Transverse colon (tissue), 4 donors: ENCODE results near the gene PCDHGA3. TPM values are rescaled to one million over a fixed set of nuclear protein-coding genes. Genes with fewer than 3 reads are reported as not detected.
A peak's percentile ranks its signal among the peaks of the same experiment; 100 is the strongest.

Source experiments
- DNase-seq: peaks from one replicate; pipeline ENCODE4 v3.0.0-alpha.2; 2019
- H3K27ac ChIP-seq, 4 donors: fragments of 200-600 bp; sonication (generic); 2 replicates each; pipeline ENCODE4 v1.5.1; 2016 to 2018; ENCODE audit warnings: inconsistent platforms in 4 of 4
- H3K27me3 ChIP-seq: fragments of 200-600 bp; sonication (generic); 2 replicates; pipeline ENCODE4 v1.5.1; 2017; ENCODE audit warnings: inconsistent platforms
- H3K36me3 ChIP-seq, 4 donors: fragments of 200-600 bp; sonication (generic); 2 replicates each; pipeline ENCODE4 v1.5.1; 2017 to 2019; ENCODE audit warnings: inconsistent platforms in 4 of 4
- H3K4me1 ChIP-seq, 4 donors: fragments of 200-600 bp; sonication (generic); 2 replicates each; pipeline ENCODE4 v1.5.1; 2017 to 2020; ENCODE audit warnings: inconsistent platforms in 4 of 4
- H3K4me3 ChIP-seq, 4 donors: fragments of 200-600 bp; sonication (generic); 1 replicate in 1 of 4; 2 replicates in 3 of 4; pipeline versions ENCODE4 v1.5.1 to v1.6.1; 2017 to 2019; ENCODE audit warnings: inconsistent platforms in 4 of 4
- H3K9me3 ChIP-seq, 2 donors: fragments of 200-600 bp; sonication (generic); 2 replicates each; pipeline ENCODE4 v1.5.1; 2017 to 2019; ENCODE audit warnings: inconsistent platforms in 2 of 2
- CTCF ChIP-seq, 5 experiments: fragments of 200-600 bp in 3 of 5; fragments of 450-650 bp in 2 of 5; sonication (generic) in 3 of 5; IDR thresholded peaks; 1 replicate in 2 of 5; 2 replicates in 3 of 5; pipeline ENCODE4 v1.5.1; 2016 to 2017; ENCODE audit warnings: antibody characterized with exemption in 5 of 5, inconsistent platforms in 3 of 5, mild to moderate bottlenecking in 2 of 5, moderate library complexity in 1 of 5
- EP300 ChIP-seq: sonication (generic); formaldehyde crosslinking; IDR thresholded peaks from one replicate; pipeline ENCODE4 v1.6.1; 2017; ENCODE audit warnings: antibody characterized with exemption, low read depth
- POLR2A ChIP-seq: fragments of 450-650 bp; IDR thresholded peaks from one replicate; pipeline ENCODE4 v1.6.1; 2016; ENCODE audit warnings: antibody characterized with exemption, mild to moderate bottlenecking, moderate library complexity
- POLR2AphosphoS5 ChIP-seq, 3 donors: sonication (generic); formaldehyde crosslinking; IDR thresholded peaks; one replicate each; pipeline ENCODE4 v1.6.1; 2016; ENCODE audit warnings: antibody characterized with exemption in 3 of 3
- WGBS, 2 donors: methylation state at CpG; one replicate each; pipeline ENCODE4 v1.1.5; 2018; ENCODE audit warnings: low coverage in 1 of 2; 5-methylcytosine and 5-hydroxymethylcytosine counted together
- in situ Hi-C, 4 donors: fragments of 200-750 bp; cut with MboI; loops; one replicate each; pipeline versions ENCODE4 v1.15.0 to v1.15.1; 2017; ENCODE audit warnings: low sequenced_read_pairs in 3 of 4, low pct_ligation_motif_present in 1 of 4, low pct_unique_long_range_greater_than_20kb in 1 of 4
- intact Hi-C: fragments of 100-400 bp; cut with DNase I; formaldehyde crosslinking; loops from one replicate; pipeline ENCODE4 v1.15.1; 2023; ENCODE audit warnings: low total_unique reads
- total RNA-seq, 4 donors: library from RNA; depleted of rRNA; stranded (reverse); fragments of >200 nt; gene quantifications; one replicate each; pipeline ENCODE4 v1.1.0, GENCODE V29; 2016

PCDHGA3 gene
- total RNA-seq, 4 donors from 2014 or later, result 0.55 to 4.9 (median 1.1) TPM

- TF ChIP-seq CTCF (IDR thresholded peaks at IDR 0.05) (peak in 2 of 5 experiments; percentile 15 to 41), EP300 (no peak), POLR2AphosphoS5 (IDR thresholded peaks at IDR 0.05) (no peak), POLR2A (no peak)
- Histone ChIP-seq H3K9me3 (peaks cover 18 to 57% of the 10 kb centered on the region in 2 donors), H3K4me1 (no peaks in the 10 kb centered on the region), H3K27me3 (peaks cover 15% of the 10 kb centered on the region), H3K4me3 (peak within 1 kb of the TSS in 1 of 4 donors; percentile 33), H3K36me3 (no peaks in the 10 kb centered on the region), H3K27ac (no peak within 1 kb of the TSS)
- DNase-seq, result peak; percentile 20
- intact Hi-C loops, result no loop called here
- WGBS, 2 donors, result 40 to 53% methylated on average over 16 to 29 of the region's 29 CpGs
- in situ Hi-C loops, result loop anchor here in 1 of 4 donors (25.0 kb wide), 1 partner anchor 212 kb away; no protein-coding TSS in a partner anchor
Measured at GRCh38 chr5:141349917-141350619, 6.4 kb downstream of the PCDHGA3 start, which contains the start of gene PCDHGB1. Gene PCDHGB1, plus strand, starts transcription at chr5:141350099. Its CDS starts 162 bp downstream, at chr5:141350261.

- intact Hi-C loops (no loop called here), in situ Hi-C loops (loop anchor here in 1 of 4 donors (25.0 kb wide), 1 partner anchor 211 kb away; no protein-coding TSS in a partner anchor)
- no peaks in the 10 kb centered on the region for H3K36me3 ChIP-seq
- no peak overlapping the region for H3K4me3 ChIP-seq
- H3K27me3 ChIP-seq, result peaks cover 15% of the 10 kb centered on the region
- TF ChIP-seq EP300 (no peak), POLR2A (no peak), CTCF (IDR thresholded peaks at IDR 0.05) (no peak), POLR2AphosphoS5 (IDR thresholded peaks at IDR 0.05) (no peak)
- H3K27ac ChIP-seq, result no peak overlapping the region
- WGBS, 2 donors, result 87% methylated on average over 35 of the region's 36 CpGs; no CpG with 5 or more reads in 1 of the 2 donors
- peaks cover 22 to 65% of the 10 kb centered on the region in 2 donors for H3K9me3 ChIP-seq
- no peaks in the 10 kb centered on the region for H3K4me1 ChIP-seq
- DNase-seq, result no peak
Measured at GRCh38 chr5:141351591-141351990, 8.0 kb downstream of the PCDHGA3 start.

GRCh38 chr5:141354900-141355469, 11.4 kb downstream of the PCDHGA3 start, which contains the start of gene PCDHGA4:
Gene PCDHGA4, plus strand, starts transcription at chr5:141355021. Its CDS starts 87 bp downstream, at chr5:141355108.
- Histone ChIP-seq H3K27me3 (peaks cover 15% of the 10 kb centered on the region), H3K36me3 (no peaks in the 10 kb centered on the region), H3K4me1 (no peaks in the 10 kb centered on the region), H3K27ac (no peak within 1 kb of the TSS), H3K9me3 (peaks cover 40 to 76% of the 10 kb centered on the region in 2 donors), H3K4me3 (peak within 1 kb of the TSS in 1 of 4 donors; percentile 29)
- in situ Hi-C loops, result loop anchor here in 1 of 4 donors (25.0 kb wide), 1 partner anchor 207 kb away; no protein-coding TSS in a partner anchor
- WGBS, 2 donors, result 26 to 44% methylated on average over 2 to 29 of the region's 29 CpGs
- no peak for DNase-seq
- TF ChIP-seq CTCF (IDR thresholded peaks at IDR 0.05) (peak in 3 of 5 experiments; percentile 16 to 27 (median 23)), POLR2A (no peak)
- intact Hi-C loops, result no loop called here

GRCh38 chr5:141355641-141356040, 12.0 kb downstream of the PCDHGA3 start:
- H3K9me3 ChIP-seq, result peaks cover 43 to 77% of the 10 kb centered on the region in 2 donors
- WGBS, 2 donors, result 77 to 85% methylated on average over 20 to 24 of the region's 24 CpGs
- no peaks in the 10 kb centered on the region for H3K36me3 ChIP-seq
- no peaks in the 10 kb centered on the region for H3K4me1 ChIP-seq
- intact Hi-C loops (no loop called here), in situ Hi-C loops (loop anchor here in 1 of 4 donors (25.0 kb wide), 1 partner anchor 207 kb away; no protein-coding TSS in a partner anchor)
- no peak for DNase-seq
- no peak overlapping the region for H3K4me3 ChIP-seq
- TF ChIP-seq EP300, result no peak
- no peak for TF ChIP-seq CTCF (IDR thresholded peaks at IDR 0.05)
- no peak for TF ChIP-seq POLR2A
- no peak for TF ChIP-seq POLR2AphosphoS5 (IDR thresholded peaks at IDR 0.05)
- H3K27ac ChIP-seq, result no peak overlapping the region
- H3K27me3 ChIP-seq, result peaks cover 18% of the 10 kb centered on the region
